GM21825 (cell line): ENCODE results near the gene PLA2G2C.

Source experiments
- ATAC-seq: cut with Tn5 transposase; IDR thresholded peaks from one replicate; pipeline ENCODE4 v1.9.1; 2021; ENCODE audit warnings: mild to moderate bottlenecking, moderate library complexity; ENCODE audit not compliant: unreplicated experiment

The PLA2G2C gene

GRCh38 chr1:20184997-20185833 is 1.1 kb downstream of the PLA2G2C start:
- ATAC-seq, result no peak

- ATAC-seq, result no peak
Measured at GRCh38 chr1:20184481-20184900, 1.8 kb downstream of the PLA2G2C start.

- no peak for ATAC-seq
Measured at GRCh38 chr1:20183616-20184271, 2.6 kb downstream of the PLA2G2C start.

GRCh38 chr1:20183035-20183434 is 3.3 kb downstream of the PLA2G2C start:
- ATAC-seq, result no peak

- no peak for ATAC-seq
Measured at GRCh38 chr1:20182415-20182814, 3.9 kb downstream of the PLA2G2C start.

- no peak for ATAC-seq
Measured at GRCh38 chr1:20180844-20181207, 5.5 kb downstream of the PLA2G2C start.

GRCh38 chr1:20180129-20180843 is 6.0 kb downstream of the PLA2G2C start:
- no peak for ATAC-seq

GRCh38 chr1:20179371-20180128 is 6.8 kb downstream of the PLA2G2C start:
- no peak for ATAC-seq

- no peak for ATAC-seq
Measured at GRCh38 chr1:20178634-20179370, 7.5 kb downstream of the PLA2G2C start.

GRCh38 chr1:20174937-20175666 is 11.2 kb downstream of the PLA2G2C start:
- no peak for ATAC-seq

- no peak for ATAC-seq
Measured at GRCh38 chr1:20172033-20172590, 14.2 kb downstream of the PLA2G2C start.

GRCh38 chr1:20169932-20170331 is 16.4 kb downstream of the PLA2G2C start:
- no peak for ATAC-seq

- no peak for ATAC-seq
Measured at GRCh38 chr1:20168564-20169491, 17.5 kb downstream of the PLA2G2C start.

GRCh38 chr1:20167126-20167525 is 19.2 kb downstream of the PLA2G2C start:
- ATAC-seq, result no peak

- ATAC-seq, result no peak
Measured at GRCh38 chr1:20166051-20166450, 20.3 kb downstream of the PLA2G2C start.

GRCh38 chr1:20165522-20165951 is 20.8 kb downstream of the PLA2G2C start:
- no peak for ATAC-seq

- ATAC-seq, result no peak
Measured at GRCh38 chr1:20164694-20165202, 21.6 kb downstream of the PLA2G2C start.

- no peak for ATAC-seq
Measured at GRCh38 chr1:20160034-20160433, 26.3 kb downstream of the PLA2G2C start.
